HepG2 (cell line): ENCODE data around the gene XAB2. TPM values are rescaled to one million over a fixed set of nuclear protein-coding genes. Genes with fewer than 3 reads are reported as not detected.
A peak's percentile ranks its signal among the peaks of the same experiment; 100 is the strongest.

ENCODE experiments used
- CBFB ChIP-seq: sonication (generic); formaldehyde crosslinking; IDR thresholded peaks from 2 replicates; pipeline ENCODE4 v1.4.0; 2020; ENCODE audit warnings: missing genetic modification reagents
- CCAR2 ChIP-seq: fragments of 200-400 bp; formaldehyde crosslinking; optimal IDR thresholded peaks from 2 replicates; pipeline ENCODE3; 2018; ENCODE audit warnings: low read depth, mild to moderate bottlenecking, low read length, moderate library complexity
- PAF1 ChIP-seq: IDR thresholded peaks from 2 replicates; pipeline ENCODE4 v1.6.1; 2016; ENCODE audit warnings: missing genetic modification reagents, missing compliant biosample characterization
- STAG1 ChIP-seq: sonication (generic); formaldehyde crosslinking; IDR thresholded peaks from 2 replicates; pipeline ENCODE4 v1.4.0; 2020; ENCODE audit warnings: missing genetic modification reagents
- ZNF317 ChIP-seq: sonication (generic); formaldehyde crosslinking; IDR thresholded peaks from 2 replicates; pipeline ENCODE4 v1.5.0; 2020; ENCODE audit warnings: mild to moderate bottlenecking, missing genetic modification reagents
- ZNF616 ChIP-seq: sonication (generic); formaldehyde crosslinking; IDR thresholded peaks from 2 replicates; pipeline ENCODE4 v1.5.0; 2020; ENCODE audit warnings: low read depth, mild to moderate bottlenecking, missing genetic modification reagents
- ZNF761 ChIP-seq: sonication (generic); formaldehyde crosslinking; conservative IDR thresholded peaks from 2 replicates; pipeline ENCODE4 v1.4.0; 2020; ENCODE audit warnings: mild to moderate bottlenecking, missing genetic modification reagents
- polyA plus RNA-seq, 8 experiments: library from polyadenylated mRNA; depleted of rRNA in 3 of 8; stranded (reverse) in 7 of 8; unstranded in 1 of 8; fragments of >200 nt; fragmentation: Illumina TruSeq in 4 of 8; extraction: Trizol in 4 of 8; gene quantifications; 2 replicates each; pipeline versions ENCODE4 v1.2.1 to v1.2.3, GENCODE V29; 2011 to 2016; ENCODE audit warnings: low read depth in 4 of 8, missing spikeins in 1 of 8, mixed read lengths in 1 of 8; ENCODE audit not compliant: insufficient read depth in 1 of 8
- total RNA-seq, 5 experiments: library from RNA; depleted of rRNA; stranded (reverse); fragments of >200 nt; fragmentation: Illumina TruSeq; extraction: Trizol; gene quantifications; 2 replicates each; pipeline ENCODE4 v1.2.3, GENCODE V29; 2016; ENCODE audit warnings: low read depth in 1 of 5
- TF ChIP-seq, protein P1 (sequence below): sonication (generic); formaldehyde crosslinking; IDR thresholded peaks from 2 replicates; pipeline ENCODE4 v1.4.0; 2020; ENCODE audit warnings: missing genetic modification reagents
- TF ChIP-seq, protein P2 (sequence below): IDR thresholded peaks from 2 replicates; pipeline ENCODE4 v1.6.1; 2016; ENCODE audit warnings: control low read depth
- TF ChIP-seq, protein P3 (sequence below): sonication (generic); formaldehyde crosslinking; conservative IDR thresholded peaks from 2 replicates; pipeline ENCODE4 v1.8.0; 2022; ENCODE audit warnings: mild to moderate bottlenecking, moderate library complexity, missing genetic modification reagents
- TF ChIP-seq, protein P4 (sequence below): sonication (generic); formaldehyde crosslinking; IDR thresholded peaks from 2 replicates; pipeline ENCODE4 v1.5.0; 2020; ENCODE audit warnings: mild to moderate bottlenecking, missing genetic modification reagents, borderline replicate concordance
- TF ChIP-seq, protein P5 (sequence below): sonication (generic); formaldehyde crosslinking; IDR thresholded peaks from 2 replicates; pipeline ENCODE4 v1.4.0; 2020; ENCODE audit warnings: mild to moderate bottlenecking, missing genetic modification reagents
- TF ChIP-seq, protein P6 (sequence below): sonication (generic); formaldehyde crosslinking; IDR thresholded peaks from 2 replicates; pipeline ENCODE4 v1.4.0; 2020; ENCODE audit warnings: mild to moderate bottlenecking, missing genetic modification reagents
- TF ChIP-seq, protein P7 (sequence below): sonication (generic); formaldehyde crosslinking; IDR thresholded peaks from 2 replicates; pipeline ENCODE4 v1.5.1; 2020; ENCODE audit warnings: missing genetic modification reagents, mild to moderate bottlenecking, borderline replicate concordance
- TF ChIP-seq, protein P8 (sequence below): sonication (generic); formaldehyde crosslinking; IDR thresholded peaks from 2 replicates; pipeline ENCODE4 v1.5.0; 2020; ENCODE audit warnings: missing genetic modification reagents, mild to moderate bottlenecking, borderline replicate concordance

Gene XAB2
- total and polyA plus RNA-seq, 2 of the 13 experiments (the other 11 are each of a cell fraction or from before 2014, with no cell fraction given): 6.2 to 23.9 TPM

DNA sequence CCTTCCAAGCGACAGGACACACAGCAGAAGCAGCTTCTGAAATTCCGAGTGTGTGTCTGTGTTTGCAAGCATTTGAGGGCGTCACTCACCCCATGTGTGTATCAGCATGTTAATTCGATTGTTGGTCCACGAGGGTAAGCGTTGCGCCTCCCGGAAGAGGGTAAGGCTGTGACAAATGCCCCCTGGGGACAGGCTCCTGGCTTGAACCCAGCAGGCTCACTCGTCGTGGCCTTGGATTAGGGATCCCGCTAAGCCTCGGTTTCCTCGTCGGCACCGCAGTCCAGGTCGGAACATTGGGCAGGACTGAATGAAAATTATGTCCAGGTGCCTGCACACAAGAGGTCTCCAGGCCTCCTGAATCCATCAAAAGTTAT, 7.0 kb upstream of the XAB2 start (continued):
- TF ChIP-seq, protein P1, sequence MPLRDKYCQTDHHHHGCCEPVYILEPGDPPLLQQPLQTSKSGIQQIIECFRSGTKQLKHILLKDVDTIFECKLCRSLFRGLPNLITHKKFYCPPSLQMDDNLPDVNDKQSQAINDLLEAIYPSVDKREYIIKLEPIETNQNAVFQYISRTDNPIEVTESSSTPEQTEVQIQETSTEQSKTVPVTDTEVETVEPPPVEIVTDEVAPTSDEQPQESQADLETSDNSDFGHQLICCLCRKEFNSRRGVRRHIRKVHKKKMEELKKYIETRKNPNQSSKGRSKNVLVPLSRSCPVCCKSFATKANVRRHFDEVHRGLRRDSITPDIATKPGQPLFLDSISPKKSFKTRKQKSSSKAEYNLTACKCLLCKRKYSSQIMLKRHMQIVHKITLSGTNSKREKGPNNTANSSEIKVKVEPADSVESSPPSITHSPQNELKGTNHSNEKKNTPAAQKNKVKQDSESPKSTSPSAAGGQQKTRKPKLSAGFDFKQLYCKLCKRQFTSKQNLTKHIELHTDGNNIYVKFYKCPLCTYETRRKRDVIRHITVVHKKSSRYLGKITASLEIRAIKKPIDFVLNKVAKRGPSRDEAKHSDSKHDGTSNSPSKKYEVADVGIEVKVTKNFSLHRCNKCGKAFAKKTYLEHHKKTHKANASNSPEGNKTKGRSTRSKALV: no peak
- no peak for TF ChIP-seq PAF1 (CRISPR knock-in tag)
- TF ChIP-seq, protein P2, sequence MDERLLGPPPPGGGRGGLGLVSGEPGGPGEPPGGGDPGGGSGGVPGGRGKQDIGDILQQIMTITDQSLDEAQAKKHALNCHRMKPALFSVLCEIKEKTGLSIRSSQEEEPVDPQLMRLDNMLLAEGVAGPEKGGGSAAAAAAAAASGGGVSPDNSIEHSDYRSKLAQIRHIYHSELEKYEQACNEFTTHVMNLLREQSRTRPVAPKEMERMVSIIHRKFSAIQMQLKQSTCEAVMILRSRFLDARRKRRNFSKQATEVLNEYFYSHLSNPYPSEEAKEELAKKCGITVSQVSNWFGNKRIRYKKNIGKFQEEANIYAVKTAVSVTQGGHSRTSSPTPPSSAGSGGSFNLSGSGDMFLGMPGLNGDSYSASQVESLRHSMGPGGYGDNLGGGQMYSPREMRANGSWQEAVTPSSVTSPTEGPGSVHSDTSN (CRISPR knock-in tag): no peak
- TF ChIP-seq, protein P3, sequence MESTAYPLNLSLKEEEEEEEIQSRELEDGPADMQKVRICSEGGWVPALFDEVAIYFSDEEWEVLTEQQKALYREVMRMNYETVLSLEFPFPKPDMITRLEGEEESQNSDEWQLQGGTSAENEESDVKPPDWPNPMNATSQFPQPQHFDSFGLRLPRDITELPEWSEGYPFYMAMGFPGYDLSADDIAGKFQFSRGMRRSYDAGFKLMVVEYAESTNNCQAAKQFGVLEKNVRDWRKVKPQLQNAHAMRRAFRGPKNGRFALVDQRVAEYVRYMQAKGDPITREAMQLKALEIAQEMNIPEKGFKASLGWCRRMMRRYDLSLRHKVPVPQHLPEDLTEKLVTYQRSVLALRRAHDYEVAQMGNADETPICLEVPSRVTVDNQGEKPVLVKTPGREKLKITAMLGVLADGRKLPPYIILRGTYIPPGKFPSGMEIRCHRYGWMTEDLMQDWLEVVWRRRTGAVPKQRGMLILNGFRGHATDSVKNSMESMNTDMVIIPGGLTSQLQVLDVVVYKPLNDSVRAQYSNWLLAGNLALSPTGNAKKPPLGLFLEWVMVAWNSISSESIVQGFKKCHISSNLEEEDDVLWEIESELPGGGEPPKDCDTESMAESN (CRISPR knock-in tag): no peak
- no peak for TF ChIP-seq CBFB (CRISPR knock-in tag)
- TF ChIP-seq, protein P4, sequence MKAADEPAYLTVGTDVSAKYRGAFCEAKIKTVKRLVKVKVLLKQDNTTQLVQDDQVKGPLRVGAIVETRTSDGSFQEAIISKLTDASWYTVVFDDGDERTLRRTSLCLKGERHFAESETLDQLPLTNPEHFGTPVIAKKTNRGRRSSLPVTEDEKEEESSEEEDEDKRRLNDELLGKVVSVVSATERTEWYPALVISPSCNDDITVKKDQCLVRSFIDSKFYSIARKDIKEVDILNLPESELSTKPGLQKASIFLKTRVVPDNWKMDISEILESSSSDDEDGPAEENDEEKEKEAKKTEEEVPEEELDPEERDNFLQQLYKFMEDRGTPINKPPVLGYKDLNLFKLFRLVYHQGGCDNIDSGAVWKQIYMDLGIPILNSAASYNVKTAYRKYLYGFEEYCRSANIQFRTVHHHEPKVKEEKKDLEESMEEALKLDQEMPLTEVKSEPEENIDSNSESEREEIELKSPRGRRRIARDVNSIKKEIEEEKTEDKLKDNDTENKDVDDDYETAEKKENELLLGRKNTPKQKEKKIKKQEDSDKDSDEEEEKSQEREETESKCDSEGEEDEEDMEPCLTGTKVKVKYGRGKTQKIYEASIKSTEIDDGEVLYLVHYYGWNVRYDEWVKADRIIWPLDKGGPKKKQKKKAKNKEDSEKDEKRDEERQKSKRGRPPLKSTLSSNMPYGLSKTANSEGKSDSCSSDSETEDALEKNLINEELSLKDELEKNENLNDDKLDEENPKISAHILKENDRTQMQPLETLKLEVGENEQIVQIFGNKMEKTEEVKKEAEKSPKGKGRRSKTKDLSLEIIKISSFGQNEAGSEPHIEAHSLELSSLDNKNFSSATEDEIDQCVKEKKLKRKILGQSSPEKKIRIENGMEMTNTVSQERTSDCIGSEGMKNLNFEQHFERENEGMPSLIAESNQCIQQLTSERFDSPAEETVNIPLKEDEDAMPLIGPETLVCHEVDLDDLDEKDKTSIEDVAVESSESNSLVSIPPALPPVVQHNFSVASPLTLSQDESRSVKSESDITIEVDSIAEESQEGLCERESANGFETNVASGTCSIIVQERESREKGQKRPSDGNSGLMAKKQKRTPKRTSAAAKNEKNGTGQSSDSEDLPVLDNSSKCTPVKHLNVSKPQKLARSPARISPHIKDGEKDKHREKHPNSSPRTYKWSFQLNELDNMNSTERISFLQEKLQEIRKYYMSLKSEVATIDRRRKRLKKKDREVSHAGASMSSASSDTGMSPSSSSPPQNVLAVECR (CRISPR knock-in tag): no peak
- TF ChIP-seq, protein P5, sequence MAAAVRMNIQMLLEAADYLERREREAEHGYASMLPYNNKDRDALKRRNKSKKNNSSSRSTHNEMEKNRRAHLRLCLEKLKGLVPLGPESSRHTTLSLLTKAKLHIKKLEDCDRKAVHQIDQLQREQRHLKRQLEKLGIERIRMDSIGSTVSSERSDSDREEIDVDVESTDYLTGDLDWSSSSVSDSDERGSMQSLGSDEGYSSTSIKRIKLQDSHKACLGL (CRISPR knock-in tag): no peak
- no peak for TF ChIP-seq ZNF317 (CRISPR knock-in tag)
- TF ChIP-seq, protein P6, sequence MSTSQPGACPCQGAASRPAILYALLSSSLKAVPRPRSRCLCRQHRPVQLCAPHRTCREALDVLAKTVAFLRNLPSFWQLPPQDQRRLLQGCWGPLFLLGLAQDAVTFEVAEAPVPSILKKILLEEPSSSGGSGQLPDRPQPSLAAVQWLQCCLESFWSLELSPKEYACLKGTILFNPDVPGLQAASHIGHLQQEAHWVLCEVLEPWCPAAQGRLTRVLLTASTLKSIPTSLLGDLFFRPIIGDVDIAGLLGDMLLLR: no peak
- 0 out of 2 replicates have a peak, but pooled peaks have one; percentile 5 for TF ChIP-seq ZNF616
- TF ChIP-seq, protein P7, sequence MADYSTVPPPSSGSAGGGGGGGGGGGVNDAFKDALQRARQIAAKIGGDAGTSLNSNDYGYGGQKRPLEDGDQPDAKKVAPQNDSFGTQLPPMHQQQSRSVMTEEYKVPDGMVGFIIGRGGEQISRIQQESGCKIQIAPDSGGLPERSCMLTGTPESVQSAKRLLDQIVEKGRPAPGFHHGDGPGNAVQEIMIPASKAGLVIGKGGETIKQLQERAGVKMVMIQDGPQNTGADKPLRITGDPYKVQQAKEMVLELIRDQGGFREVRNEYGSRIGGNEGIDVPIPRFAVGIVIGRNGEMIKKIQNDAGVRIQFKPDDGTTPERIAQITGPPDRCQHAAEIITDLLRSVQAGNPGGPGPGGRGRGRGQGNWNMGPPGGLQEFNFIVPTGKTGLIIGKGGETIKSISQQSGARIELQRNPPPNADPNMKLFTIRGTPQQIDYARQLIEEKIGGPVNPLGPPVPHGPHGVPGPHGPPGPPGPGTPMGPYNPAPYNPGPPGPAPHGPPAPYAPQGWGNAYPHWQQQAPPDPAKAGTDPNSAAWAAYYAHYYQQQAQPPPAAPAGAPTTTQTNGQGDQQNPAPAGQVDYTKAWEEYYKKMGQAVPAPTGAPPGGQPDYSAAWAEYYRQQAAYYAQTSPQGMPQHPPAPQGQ: no peak
- no peak for TF ChIP-seq CCAR2
- TF ChIP-seq STAG1: no peak
- TF ChIP-seq ZNF761 (CRISPR knock-in tag): 0 out of 2 replicates have a peak, but pooled peaks have one; percentile 2
- TF ChIP-seq, protein P8, sequence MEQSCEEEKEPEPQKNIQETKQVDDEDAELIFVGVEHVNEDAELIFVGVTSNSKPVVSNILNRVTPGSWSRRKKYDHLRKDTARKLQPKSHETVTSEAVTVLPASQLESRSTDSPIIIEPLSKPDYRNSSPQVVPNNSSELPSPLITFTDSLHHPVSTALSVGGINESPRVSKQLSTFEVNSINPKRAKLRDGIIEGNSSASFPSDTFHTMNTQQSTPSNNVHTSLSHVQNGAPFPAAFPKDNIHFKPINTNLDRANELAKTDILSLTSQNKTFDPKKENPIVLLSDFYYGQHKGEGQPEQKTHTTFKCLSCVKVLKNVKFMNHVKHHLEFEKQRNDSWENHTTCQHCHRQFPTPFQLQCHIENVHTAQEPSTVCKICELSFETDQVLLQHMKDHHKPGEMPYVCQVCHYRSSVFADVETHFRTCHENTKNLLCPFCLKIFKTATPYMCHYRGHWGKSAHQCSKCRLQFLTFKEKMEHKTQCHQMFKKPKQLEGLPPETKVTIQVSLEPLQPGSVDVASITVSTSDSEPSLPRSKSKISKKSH (CRISPR knock-in tag): no peak
